PFSK-1 (cell line): ENCODE measurements around the gene GPX8.

ENCODE experiments used
- FOXP2 ChIP-seq: optimal IDR thresholded peaks from 2 replicates; pipeline ENCODE3; 2011; ENCODE audit warnings: borderline replicate concordance, control low read depth, inconsistent platforms; ENCODE audit not compliant: insufficient read depth; ENCODE audit errors: extremely low read length, extremely low read depth
- POLR2AphosphoS5 ChIP-seq: IDR thresholded peaks from 2 replicates; pipeline ENCODE4 v1.6.1; 2012; ENCODE audit warnings: low read depth, mild to moderate bottlenecking, control low read depth, low read length, moderate library complexity
- REST ChIP-seq, 2 experiments: IDR thresholded peaks; 2 replicates each; pipeline versions ENCODE4 v1.6.1 to v1.8.0; 2011 to 2012; ENCODE audit warnings: low read depth in 2 of 2, low read length in 2 of 2, control low read depth in 1 of 2, inconsistent platforms in 1 of 2, mild to moderate bottlenecking in 1 of 2, moderate library complexity in 1 of 2; ENCODE audit not compliant: insufficient read depth in 1 of 2
- SIN3A ChIP-seq: IDR thresholded peaks from 2 replicates; pipeline ENCODE4 v1.6.1; 2012; ENCODE audit warnings: mild to moderate bottlenecking, low read length, moderate library complexity, borderline replicate concordance; ENCODE audit not compliant: insufficient read depth
- TAF1 ChIP-seq: IDR thresholded peaks from 2 replicates; pipeline ENCODE4 v1.6.1; 2012; ENCODE audit warnings: low read length, control low read depth, borderline replicate concordance; ENCODE audit not compliant: insufficient read depth

GPX8 gene

GRCh38 chr5:55188656-55189540, 28.9 kb downstream of the GPX8 start:
- TF ChIP-seq FOXP2 = no peak

- TF ChIP-seq FOXP2 (no peak), TAF1 (no peak), SIN3A (no peak), POLR2AphosphoS5 (no peak), REST (IDR thresholded peaks at IDR 0.05; ENCODE audit: insufficient read depth in 1 of 2, low read depth in 2 of 2, low read length in 2 of 2) (no peak)
These were observed 31.2 kb downstream of the GPX8 start for GRCh38 chr5:55191165-55191564.

- TF ChIP-seq SIN3A (no peak), REST (IDR thresholded peaks at IDR 0.05; ENCODE audit: insufficient read depth in 1 of 2, low read depth in 2 of 2, low read length in 2 of 2) (no peak), POLR2AphosphoS5 (no peak), FOXP2 (no peak), TAF1 (no peak)
These were observed 45.0 kb downstream of the GPX8 start for GRCh38 chr5:55205001-55205400.

GRCh38 chr5:55211184-55211874, 51.4 kb downstream of the GPX8 start:
- no peak for TF ChIP-seq REST (IDR thresholded peaks at IDR 0.05; ENCODE audit: insufficient read depth in 1 of 2, low read depth in 2 of 2, low read length in 2 of 2)
- TF ChIP-seq TAF1 = no peak
